ENCODE data around the gene KHDC3L.

DNA sequence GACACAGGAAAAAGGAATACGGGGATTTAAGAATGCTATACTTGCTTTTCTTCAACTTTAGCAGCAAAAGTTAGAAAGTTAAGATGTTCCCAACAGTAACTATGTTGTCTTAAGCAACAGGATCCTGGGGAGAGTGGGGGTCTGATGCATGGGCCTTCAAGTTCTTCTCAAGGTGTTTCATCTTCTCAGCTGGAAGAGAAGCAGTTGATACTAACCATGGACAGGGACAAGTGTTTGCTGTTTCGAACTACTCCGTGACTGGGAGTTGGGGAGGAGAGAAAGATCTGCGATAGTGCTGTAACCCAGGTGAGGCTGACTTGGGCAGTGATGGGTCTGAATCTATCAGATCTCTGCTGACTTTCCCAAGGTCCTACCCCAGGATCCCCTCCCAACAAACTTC is 6.2 kb downstream of the KHDC3L start:
- TF ChIP-seq, protein P1, sequence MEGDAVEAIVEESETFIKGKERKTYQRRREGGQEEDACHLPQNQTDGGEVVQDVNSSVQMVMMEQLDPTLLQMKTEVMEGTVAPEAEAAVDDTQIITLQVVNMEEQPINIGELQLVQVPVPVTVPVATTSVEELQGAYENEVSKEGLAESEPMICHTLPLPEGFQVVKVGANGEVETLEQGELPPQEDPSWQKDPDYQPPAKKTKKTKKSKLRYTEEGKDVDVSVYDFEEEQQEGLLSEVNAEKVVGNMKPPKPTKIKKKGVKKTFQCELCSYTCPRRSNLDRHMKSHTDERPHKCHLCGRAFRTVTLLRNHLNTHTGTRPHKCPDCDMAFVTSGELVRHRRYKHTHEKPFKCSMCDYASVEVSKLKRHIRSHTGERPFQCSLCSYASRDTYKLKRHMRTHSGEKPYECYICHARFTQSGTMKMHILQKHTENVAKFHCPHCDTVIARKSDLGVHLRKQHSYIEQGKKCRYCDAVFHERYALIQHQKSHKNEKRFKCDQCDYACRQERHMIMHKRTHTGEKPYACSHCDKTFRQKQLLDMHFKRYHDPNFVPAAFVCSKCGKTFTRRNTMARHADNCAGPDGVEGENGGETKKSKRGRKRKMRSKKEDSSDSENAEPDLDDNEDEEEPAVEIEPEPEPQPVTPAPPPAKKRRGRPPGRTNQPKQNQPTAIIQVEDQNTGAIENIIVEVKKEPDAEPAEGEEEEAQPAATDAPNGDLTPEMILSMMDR (conservative IDR thresholded peaks at IDR 0.05; ENCODE audit: low read depth, low read length): no peak
- TF ChIP-seq EZH2 (IDR thresholded peaks at IDR 0.05; ENCODE audit: borderline replicate concordance, low read depth, low read length, poor library complexity, severe bottlenecking): no peak
